Measurements from ENCODE around the gene WDR93.

GRCh38 chr15:89679212-89679611 is 11.4 kb upstream of the WDR93 start, which contains the start of gene PLIN1:
- TF ChIP-seq CTCF (IDR thresholded peaks at IDR 0.05) (no peak), POLR2A (IDR thresholded peaks at IDR 0.05) (no peak)
